Measurements from ENCODE around the gene BOK.

BOK gene

GRCh38 chr2:241530571-241530970, 28.0 kb upstream of the BOK start:
- Histone ChIP-seq H3K9me3 (ENCODE audit: severe bottlenecking) (no peaks in the 10 kb centered on the region), H3K4me1 (ENCODE audit: insufficient read depth, poor library complexity, severe bottlenecking) (no peaks in the 10 kb centered on the region), H3K27me3 (ENCODE audit: insufficient read depth, poor library complexity, severe bottlenecking) (no peaks in the 10 kb centered on the region), H3K27ac (ENCODE audit: poor library complexity, severe bottlenecking) (no peak overlapping the region), H3K4me3 (ENCODE audit: severe bottlenecking) (no peak overlapping the region), H3K36me3 (ENCODE audit: low read depth) (no peaks in the 10 kb centered on the region)
- no peak for TF ChIP-seq CTCF (IDR thresholded peaks at IDR 0.05; ENCODE audit: poor library complexity, severe bottlenecking)
- no peak for DNase-seq (ENCODE audit: low spot score)
- no peak for ATAC-seq (ENCODE audit: low read depth)

- ATAC-seq (ENCODE audit: low read depth) (no peak), DNase-seq (ENCODE audit: low spot score) (no peak)
- H3K27ac ChIP-seq (ENCODE audit: poor library complexity, severe bottlenecking) = no peak overlapping the region
- no peak overlapping the region for H3K4me3 ChIP-seq (ENCODE audit: severe bottlenecking)
- no peaks in the 10 kb centered on the region for H3K27me3 ChIP-seq (ENCODE audit: insufficient read depth, poor library complexity, severe bottlenecking)
- H3K36me3 ChIP-seq (ENCODE audit: low read depth) = no peaks in the 10 kb centered on the region
- no peaks in the 10 kb centered on the region for H3K9me3 ChIP-seq (ENCODE audit: severe bottlenecking)
- TF ChIP-seq CTCF (IDR thresholded peaks at IDR 0.05; ENCODE audit: poor library complexity, severe bottlenecking) = no peak
- H3K4me1 ChIP-seq (ENCODE audit: insufficient read depth, poor library complexity, severe bottlenecking) = no peaks in the 10 kb centered on the region
These were observed 27.3 kb upstream of the BOK start for GRCh38 chr2:241531161-241531722.

GRCh38 chr2:241532168-241532567, 26.4 kb upstream of the BOK start:
- no peak for TF ChIP-seq CTCF (IDR thresholded peaks at IDR 0.05; ENCODE audit: poor library complexity, severe bottlenecking)
- no peaks in the 10 kb centered on the region for H3K27me3 ChIP-seq (ENCODE audit: insufficient read depth, poor library complexity, severe bottlenecking)
- H3K4me1 ChIP-seq (ENCODE audit: insufficient read depth, poor library complexity, severe bottlenecking) = no peaks in the 10 kb centered on the region
- no peaks in the 10 kb centered on the region for H3K36me3 ChIP-seq (ENCODE audit: low read depth)
- DNase-seq (ENCODE audit: low spot score) (no peak), ATAC-seq (ENCODE audit: low read depth) (no peak)
- H3K9me3 ChIP-seq (ENCODE audit: severe bottlenecking) = no peaks in the 10 kb centered on the region
- H3K27ac ChIP-seq (ENCODE audit: poor library complexity, severe bottlenecking) = no peak overlapping the region
- H3K4me3 ChIP-seq (ENCODE audit: severe bottlenecking) = no peak overlapping the region

GRCh38 chr2:241532733-241533601, 25.6 kb upstream of the BOK start:
- no peak overlapping the region for H3K4me3 ChIP-seq (ENCODE audit: severe bottlenecking)

More at GRCh38 chr2:241532733-241533601, 25.6 kb upstream of the BOK start:
- H3K9me3 ChIP-seq (ENCODE audit: severe bottlenecking) = no peaks in the 10 kb centered on the region
- H3K27ac ChIP-seq (ENCODE audit: poor library complexity, severe bottlenecking) = no peak overlapping the region
- ATAC-seq (ENCODE audit: low read depth) (no peak), DNase-seq (ENCODE audit: low spot score) (no peak)
- no peaks in the 10 kb centered on the region for H3K27me3 ChIP-seq (ENCODE audit: insufficient read depth, poor library complexity, severe bottlenecking)
- no peak for TF ChIP-seq CTCF (IDR thresholded peaks at IDR 0.05; ENCODE audit: poor library complexity, severe bottlenecking)
- no peaks in the 10 kb centered on the region for H3K4me1 ChIP-seq (ENCODE audit: insufficient read depth, poor library complexity, severe bottlenecking)
- H3K36me3 ChIP-seq (ENCODE audit: low read depth) = no peaks in the 10 kb centered on the region

Measured in RWPE2 (cell line).